WTC11 (cell line): ENCODE data around the gene RAD23B.

Experiments
- ATF1 ChIP-seq: sonication (generic); formaldehyde crosslinking; IDR thresholded peaks from 2 replicates; pipeline ENCODE4 v1.8.1; 2023; ENCODE audit warnings: mild to moderate bottlenecking, moderate library complexity, missing genetic modification reagents
- CREM ChIP-seq: sonication (generic); formaldehyde crosslinking; IDR thresholded peaks from 2 replicates; pipeline ENCODE4 v1.8.1; 2022; ENCODE audit warnings: mild to moderate bottlenecking, missing genetic modification reagents, moderate library complexity
- CTCF ChIP-seq: fragments of 200-600 bp; IDR thresholded peaks from 2 replicates; pipeline ENCODE4 v1.8.0; 2022; ENCODE audit warnings: antibody characterized with exemption
- ETV6 ChIP-seq: sonication (generic); formaldehyde crosslinking; IDR thresholded peaks from 2 replicates; pipeline ENCODE4 v1.8.1; 2022; ENCODE audit warnings: mild to moderate bottlenecking, missing genetic modification reagents
- MAX ChIP-seq: sonication (generic); formaldehyde crosslinking; IDR thresholded peaks from 2 replicates; pipeline ENCODE4 v1.8.0; 2022; ENCODE audit warnings: mild to moderate bottlenecking, missing genetic modification reagents
- NFE2L1 ChIP-seq: sonication (generic); formaldehyde crosslinking; IDR thresholded peaks from 2 replicates; pipeline ENCODE4 v1.8.1; 2023; ENCODE audit warnings: missing genetic modification reagents
- NFYB ChIP-seq: sonication (generic); formaldehyde crosslinking; conservative IDR thresholded peaks from 2 replicates; pipeline ENCODE4 v1.8.0; 2022; ENCODE audit warnings: low read depth, missing genetic modification reagents
- NR1H2 ChIP-seq: sonication (generic); formaldehyde crosslinking; IDR thresholded peaks from 2 replicates; pipeline ENCODE4 v1.9.0; 2021; ENCODE audit warnings: mild to moderate bottlenecking, moderate library complexity, missing genetic modification reagents
- PRDM15 ChIP-seq: sonication (generic); formaldehyde crosslinking; IDR thresholded peaks from 2 replicates; pipeline ENCODE4 v1.8.0; 2022; ENCODE audit warnings: missing genetic modification reagents
- RELA ChIP-seq: sonication (generic); formaldehyde crosslinking; IDR thresholded peaks from 2 replicates; pipeline ENCODE4 v1.8.1; 2022; ENCODE audit warnings: missing genetic modification reagents, mild to moderate bottlenecking, borderline replicate concordance
- TF ChIP-seq, protein P1 (sequence below): sonication (generic); formaldehyde crosslinking; IDR thresholded peaks from 2 replicates; pipeline ENCODE4 v1.8.1; 2023; ENCODE audit warnings: mild to moderate bottlenecking, missing genetic modification reagents, moderate library complexity

DNA sequence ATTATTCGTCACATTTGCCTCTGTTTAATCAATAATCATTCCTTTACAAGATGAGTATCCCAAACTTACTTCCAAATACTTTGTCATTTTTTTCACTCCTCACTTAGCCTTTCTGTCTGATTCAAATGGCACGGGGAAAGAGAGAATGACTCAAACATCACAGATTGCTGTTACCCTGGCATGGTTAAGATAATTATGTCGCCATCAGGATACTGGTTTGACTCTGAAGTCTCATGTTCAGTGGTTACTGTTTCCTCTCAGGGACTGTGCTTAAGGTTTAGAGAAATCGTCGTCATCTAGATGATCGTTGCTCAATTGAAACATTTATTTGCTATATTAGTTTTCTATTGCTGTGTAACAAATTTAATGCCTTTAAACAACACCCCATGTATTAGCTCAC, 45.2 kb upstream of the RAD23B start:
- no peak for TF ChIP-seq NFE2L1 (CRISPR knock-in tag)
- TF ChIP-seq PRDM15 (CRISPR knock-in tag): no peak
- TF ChIP-seq RELA (CRISPR knock-in tag): no peak
- no peak for TF ChIP-seq ATF1 (CRISPR knock-in tag)
- TF ChIP-seq CTCF: no peak
- TF ChIP-seq ETV6: no peak
- TF ChIP-seq, protein P1, sequence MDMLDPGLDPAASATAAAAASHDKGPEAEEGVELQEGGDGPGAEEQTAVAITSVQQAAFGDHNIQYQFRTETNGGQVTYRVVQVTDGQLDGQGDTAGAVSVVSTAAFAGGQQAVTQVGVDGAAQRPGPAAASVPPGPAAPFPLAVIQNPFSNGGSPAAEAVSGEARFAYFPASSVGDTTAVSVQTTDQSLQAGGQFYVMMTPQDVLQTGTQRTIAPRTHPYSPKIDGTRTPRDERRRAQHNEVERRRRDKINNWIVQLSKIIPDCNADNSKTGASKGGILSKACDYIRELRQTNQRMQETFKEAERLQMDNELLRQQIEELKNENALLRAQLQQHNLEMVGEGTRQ: no peak
- no peak for TF ChIP-seq CREM
- no peak for TF ChIP-seq NR1H2 (CRISPR knock-in tag)
- TF ChIP-seq MAX (CRISPR knock-in tag): no peak
- TF ChIP-seq NFYB (CRISPR knock-in tag): no peak
